WERI-Rb-1 (cell line): ENCODE measurements around the gene ANO7.

Experiments used
- DNase-seq: peaks from one replicate; pipeline ENCODE4 v3.0.0-alpha.2; 2020
- H3K27ac ChIP-seq: fragments of 250-450 bp; sonication (Bioruptor Pico); 2 replicates; pipeline ENCODE4 v1.5.1; 2020; ENCODE audit warnings: mild to moderate bottlenecking, moderate library complexity
- H3K27me3 ChIP-seq: fragments of 250-450 bp; sonication (Bioruptor Pico); 2 replicates; pipeline ENCODE4 v1.5.1; 2021; ENCODE audit warnings: mild to moderate bottlenecking, low read depth, moderate library complexity; ENCODE audit not compliant: insufficient read depth, severe bottlenecking
- H3K36me3 ChIP-seq: fragments of 250-450 bp; sonication (Bioruptor Pico); 2 replicates; pipeline ENCODE4 v1.5.1; 2020; ENCODE audit warnings: mild to moderate bottlenecking, moderate library complexity
- H3K4me3 ChIP-seq: 2 replicates; pipeline ENCODE4 v1.5.1; 2011; ENCODE audit warnings: low read depth, mild to moderate bottlenecking, control low read depth, low read length
- H3K9me3 ChIP-seq: fragments of 250-450 bp; sonication (Bioruptor Pico); 2 replicates; pipeline ENCODE4 v1.5.1; 2021; ENCODE audit warnings: mild to moderate bottlenecking, moderate library complexity; ENCODE audit not compliant: severe bottlenecking
- CTCF ChIP-seq: IDR thresholded peaks from 2 replicates; pipeline ENCODE4 v1.5.1; 2011; ENCODE audit warnings: low read depth, mild to moderate bottlenecking, control low read depth, inconsistent platforms, low read length

The ANO7 gene

DNA sequence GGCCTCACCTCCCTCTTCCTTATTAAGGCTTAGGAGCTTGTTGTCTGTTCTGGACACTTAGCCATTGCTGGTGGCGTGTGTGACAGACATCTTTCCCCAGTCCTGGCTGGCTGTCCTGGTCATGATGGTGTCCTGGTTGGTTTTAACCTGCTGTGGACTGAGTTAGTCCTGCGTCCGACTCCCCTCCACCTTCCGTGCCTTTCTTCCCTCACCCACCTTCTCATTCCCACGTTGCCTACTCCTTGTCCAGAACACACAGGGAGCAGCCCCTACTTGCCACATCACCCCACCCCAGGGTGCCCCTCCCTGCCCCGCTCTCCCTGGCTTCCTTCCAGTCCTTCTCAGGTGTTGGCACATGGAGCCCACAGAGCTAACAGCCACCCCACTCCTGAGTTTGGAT lies 9.5 kb downstream of the ANO7 start:
- Histone ChIP-seq H3K36me3 (no peaks in the 10 kb centered on the region), H3K9me3 (no peaks in the 10 kb centered on the region), H3K27me3 (no peaks in the 10 kb centered on the region), H3K27ac (no peak overlapping the region), H3K4me3 (no peak overlapping the region)
- DNase-seq = no peak
- no peak for TF ChIP-seq CTCF

GRCh38 chr2:241198381-241199279 lies 10.2 kb downstream of the ANO7 start:
- peak; percentile 5 for DNase-seq
- Histone ChIP-seq H3K27ac (no peak overlapping the region), H3K9me3 (no peaks in the 10 kb centered on the region), H3K36me3 (no peaks in the 10 kb centered on the region), H3K4me3 (no peak overlapping the region), H3K27me3 (no peaks in the 10 kb centered on the region)
- TF ChIP-seq CTCF = no peak

DNA sequence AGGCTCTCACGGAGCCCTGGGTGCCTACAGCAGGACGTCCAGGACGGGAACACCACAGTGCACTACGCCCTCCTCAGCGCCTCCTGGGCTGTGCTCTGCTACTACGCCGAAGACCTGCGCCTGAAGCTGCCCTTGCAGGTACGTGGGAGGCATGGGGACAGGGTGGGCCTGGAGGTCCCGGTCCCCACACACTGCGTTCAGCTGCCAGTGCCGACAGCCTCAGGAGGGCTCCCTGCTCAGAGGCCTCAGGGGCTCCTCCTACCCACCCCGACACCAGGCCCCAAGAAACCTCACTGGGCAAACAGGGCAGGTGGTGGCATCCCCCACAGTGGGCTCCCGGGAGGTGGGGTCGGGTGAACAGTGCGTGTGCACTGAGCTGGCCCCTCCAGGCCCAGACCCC lies 10.8 kb downstream of the ANO7 start:
- peak; percentile 2 for DNase-seq

DNA sequence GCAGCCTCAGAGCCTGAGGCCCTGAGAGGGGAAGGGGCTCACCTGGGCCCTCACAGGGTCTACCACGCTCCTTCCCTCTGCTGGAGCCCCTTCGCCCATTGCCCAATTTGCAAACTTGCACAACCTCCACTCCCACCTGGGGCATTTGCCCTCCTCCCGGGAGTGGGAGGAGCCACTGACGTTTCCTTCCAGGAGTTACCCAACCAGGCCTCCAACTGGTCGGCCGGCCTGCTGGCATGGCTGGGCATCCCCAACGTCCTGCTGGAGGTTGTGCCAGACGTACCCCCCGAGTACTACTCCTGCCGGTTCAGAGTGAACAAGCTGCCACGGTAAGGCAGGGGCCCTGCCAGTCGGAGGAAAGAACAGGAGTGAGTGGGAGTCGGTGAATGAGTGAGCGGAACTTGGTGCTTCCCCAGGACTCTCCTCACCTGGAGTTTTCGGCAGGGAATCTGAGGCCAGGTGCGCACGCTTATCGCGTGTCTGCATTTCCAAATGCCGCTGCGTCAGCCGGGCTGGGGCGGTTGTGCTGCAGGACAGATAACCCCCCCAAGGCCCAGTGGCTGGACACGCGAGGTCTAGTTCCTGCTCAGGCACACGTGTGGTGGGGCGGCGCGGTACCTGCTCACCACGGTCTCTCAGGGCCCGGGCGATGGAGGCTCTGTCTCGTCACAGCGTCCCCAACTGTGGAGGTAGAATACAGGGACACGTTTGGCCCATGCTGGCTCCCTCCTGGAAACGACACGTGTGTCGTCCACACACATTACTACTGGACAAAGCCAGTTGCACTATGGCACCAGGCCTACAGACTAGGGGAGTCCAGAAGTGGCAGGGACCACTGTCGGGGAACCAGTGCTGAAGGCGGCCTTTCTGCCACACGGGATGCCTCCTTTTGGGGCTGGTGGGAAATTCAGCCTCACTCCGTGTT lies 11.7 kb downstream of the ANO7 start:
- no peaks in the 10 kb centered on the region for H3K9me3 ChIP-seq
- peak; percentile 1 for DNase-seq
- no peaks in the 10 kb centered on the region for H3K36me3 ChIP-seq
- H3K27ac ChIP-seq = no peak overlapping the region
- TF ChIP-seq CTCF = no peak
- no peak overlapping the region for H3K4me3 ChIP-seq
- no peaks in the 10 kb centered on the region for H3K27me3 ChIP-seq

More for the DNA sequence above, 10.8 kb downstream of the ANO7 start:
- no peaks in the 10 kb centered on the region for H3K36me3 ChIP-seq
- H3K27ac ChIP-seq = no peak overlapping the region
- H3K4me3 ChIP-seq = no peak overlapping the region
- no peaks in the 10 kb centered on the region for H3K9me3 ChIP-seq
- H3K27me3 ChIP-seq = no peaks in the 10 kb centered on the region
- TF ChIP-seq CTCF = no peak

DNA sequence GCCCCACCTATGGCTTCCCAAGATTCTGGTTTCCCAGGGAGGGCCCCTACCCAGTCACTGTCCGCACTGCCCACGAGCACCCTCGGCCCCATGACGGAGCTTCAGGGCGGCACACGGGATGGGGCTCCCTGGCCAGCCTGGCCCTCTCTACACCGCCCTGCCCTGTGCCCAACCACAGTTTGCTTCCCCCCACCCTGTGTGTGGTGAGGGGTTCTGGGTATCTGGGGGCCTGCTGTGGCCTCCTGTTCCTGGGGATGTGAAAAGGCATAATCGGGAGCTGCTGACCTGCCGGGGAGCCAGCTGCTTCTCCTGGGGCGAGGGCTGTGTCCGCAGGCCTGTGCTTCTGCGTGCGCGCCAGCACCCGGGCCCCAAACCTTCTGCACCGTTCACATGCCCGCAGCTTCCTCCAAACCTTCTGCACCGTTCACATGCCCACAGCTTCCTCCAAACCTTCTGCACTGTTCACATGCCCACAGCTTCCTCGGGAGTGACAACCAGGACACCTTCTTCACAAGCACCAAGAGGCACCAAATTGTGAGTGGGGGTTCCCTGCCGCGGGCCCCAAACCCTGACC lies 12.4 kb downstream of the ANO7 start:
- no peak for TF ChIP-seq CTCF

More for the DNA sequence above, 12.4 kb downstream of the ANO7 start:
- H3K36me3 ChIP-seq = no peaks in the 10 kb centered on the region
- H3K4me3 ChIP-seq = no peak overlapping the region
- no peak overlapping the region for H3K27ac ChIP-seq
- no peak for DNase-seq
- no peaks in the 10 kb centered on the region for H3K27me3 ChIP-seq
- no peaks in the 10 kb centered on the region for H3K9me3 ChIP-seq
